Measurements from ENCODE around the gene PLAGL2.

GRCh38 chr20:32158351-32158750, 49.2 kb downstream of the PLAGL2 start:
- TF ChIP-seq, protein P1, sequence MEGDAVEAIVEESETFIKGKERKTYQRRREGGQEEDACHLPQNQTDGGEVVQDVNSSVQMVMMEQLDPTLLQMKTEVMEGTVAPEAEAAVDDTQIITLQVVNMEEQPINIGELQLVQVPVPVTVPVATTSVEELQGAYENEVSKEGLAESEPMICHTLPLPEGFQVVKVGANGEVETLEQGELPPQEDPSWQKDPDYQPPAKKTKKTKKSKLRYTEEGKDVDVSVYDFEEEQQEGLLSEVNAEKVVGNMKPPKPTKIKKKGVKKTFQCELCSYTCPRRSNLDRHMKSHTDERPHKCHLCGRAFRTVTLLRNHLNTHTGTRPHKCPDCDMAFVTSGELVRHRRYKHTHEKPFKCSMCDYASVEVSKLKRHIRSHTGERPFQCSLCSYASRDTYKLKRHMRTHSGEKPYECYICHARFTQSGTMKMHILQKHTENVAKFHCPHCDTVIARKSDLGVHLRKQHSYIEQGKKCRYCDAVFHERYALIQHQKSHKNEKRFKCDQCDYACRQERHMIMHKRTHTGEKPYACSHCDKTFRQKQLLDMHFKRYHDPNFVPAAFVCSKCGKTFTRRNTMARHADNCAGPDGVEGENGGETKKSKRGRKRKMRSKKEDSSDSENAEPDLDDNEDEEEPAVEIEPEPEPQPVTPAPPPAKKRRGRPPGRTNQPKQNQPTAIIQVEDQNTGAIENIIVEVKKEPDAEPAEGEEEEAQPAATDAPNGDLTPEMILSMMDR (conservative IDR thresholded peaks at IDR 0.05; ENCODE audit: low read depth in 2 of 2) = no peak
- TF ChIP-seq EZH2phosphoT487 (IDR thresholded peaks at IDR 0.05; ENCODE audit: unreplicated experiment) (no peak), POLR2AphosphoS5 (IDR thresholded peaks at IDR 0.05; ENCODE audit: low read depth) (no peak), EZH2 (IDR thresholded peaks at IDR 0.05; ENCODE audit: low read depth, unreplicated experiment) (no peak), CREB1 (CRISPR knock-in tag; IDR thresholded peaks at IDR 0.05; ENCODE audit: low read depth) (no peak), ZNF331 (CRISPR knock-in tag; IDR thresholded peaks at IDR 0.05; ENCODE audit: low read depth) (no peak), STAT1 (IDR thresholded peaks at IDR 0.05; ENCODE audit: unreplicated experiment) (no peak), JUNB (IDR thresholded peaks at IDR 0.05; ENCODE audit: unreplicated experiment) (no peak), ZNF114 (CRISPR knock-in tag; IDR thresholded peaks at IDR 0.05) (no peak), NANOG (IDR thresholded peaks at IDR 0.05; ENCODE audit: borderline replicate concordance) (no peak), ZNF462 (CRISPR knock-in tag; IDR thresholded peaks at IDR 0.05) (no peak)
- TF ChIP-seq, protein P2, sequence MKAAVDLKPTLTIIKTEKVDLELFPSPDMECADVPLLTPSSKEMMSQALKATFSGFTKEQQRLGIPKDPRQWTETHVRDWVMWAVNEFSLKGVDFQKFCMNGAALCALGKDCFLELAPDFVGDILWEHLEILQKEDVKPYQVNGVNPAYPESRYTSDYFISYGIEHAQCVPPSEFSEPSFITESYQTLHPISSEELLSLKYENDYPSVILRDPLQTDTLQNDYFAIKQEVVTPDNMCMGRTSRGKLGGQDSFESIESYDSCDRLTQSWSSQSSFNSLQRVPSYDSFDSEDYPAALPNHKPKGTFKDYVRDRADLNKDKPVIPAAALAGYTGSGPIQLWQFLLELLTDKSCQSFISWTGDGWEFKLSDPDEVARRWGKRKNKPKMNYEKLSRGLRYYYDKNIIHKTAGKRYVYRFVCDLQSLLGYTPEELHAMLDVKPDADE (IDR thresholded peaks at IDR 0.05) = no peak
- TF ChIP-seq, protein P3, sequence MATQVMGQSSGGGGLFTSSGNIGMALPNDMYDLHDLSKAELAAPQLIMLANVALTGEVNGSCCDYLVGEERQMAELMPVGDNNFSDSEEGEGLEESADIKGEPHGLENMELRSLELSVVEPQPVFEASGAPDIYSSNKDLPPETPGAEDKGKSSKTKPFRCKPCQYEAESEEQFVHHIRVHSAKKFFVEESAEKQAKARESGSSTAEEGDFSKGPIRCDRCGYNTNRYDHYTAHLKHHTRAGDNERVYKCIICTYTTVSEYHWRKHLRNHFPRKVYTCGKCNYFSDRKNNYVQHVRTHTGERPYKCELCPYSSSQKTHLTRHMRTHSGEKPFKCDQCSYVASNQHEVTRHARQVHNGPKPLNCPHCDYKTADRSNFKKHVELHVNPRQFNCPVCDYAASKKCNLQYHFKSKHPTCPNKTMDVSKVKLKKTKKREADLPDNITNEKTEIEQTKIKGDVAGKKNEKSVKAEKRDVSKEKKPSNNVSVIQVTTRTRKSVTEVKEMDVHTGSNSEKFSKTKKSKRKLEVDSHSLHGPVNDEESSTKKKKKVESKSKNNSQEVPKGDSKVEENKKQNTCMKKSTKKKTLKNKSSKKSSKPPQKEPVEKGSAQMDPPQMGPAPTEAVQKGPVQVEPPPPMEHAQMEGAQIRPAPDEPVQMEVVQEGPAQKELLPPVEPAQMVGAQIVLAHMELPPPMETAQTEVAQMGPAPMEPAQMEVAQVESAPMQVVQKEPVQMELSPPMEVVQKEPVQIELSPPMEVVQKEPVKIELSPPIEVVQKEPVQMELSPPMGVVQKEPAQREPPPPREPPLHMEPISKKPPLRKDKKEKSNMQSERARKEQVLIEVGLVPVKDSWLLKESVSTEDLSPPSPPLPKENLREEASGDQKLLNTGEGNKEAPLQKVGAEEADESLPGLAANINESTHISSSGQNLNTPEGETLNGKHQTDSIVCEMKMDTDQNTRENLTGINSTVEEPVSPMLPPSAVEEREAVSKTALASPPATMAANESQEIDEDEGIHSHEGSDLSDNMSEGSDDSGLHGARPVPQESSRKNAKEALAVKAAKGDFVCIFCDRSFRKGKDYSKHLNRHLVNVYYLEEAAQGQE (IDR thresholded peaks at IDR 0.05; ENCODE audit: unreplicated experiment) = no peak

Data from GM23338 (cell line).